Gastroesophageal sphincter (tissue), 3 donors: ENCODE measurements around the gene KRTAP3-2.

Experiments used
- POLR2AphosphoS5 ChIP-seq: sonication (generic); formaldehyde crosslinking; IDR thresholded peaks from one replicate; pipeline ENCODE4 v1.6.1; 2017; ENCODE audit warnings: antibody characterized with exemption
- TF ChIP-seq, protein P1 (sequence below), 4 experiments: fragments of 200-600 bp in 2 of 4; fragments of 450-650 bp in 2 of 4; sonication (generic) in 1 of 4; IDR thresholded peaks; one replicate each; pipeline ENCODE4 v1.5.1; 2017 to 2019; ENCODE audit warnings: antibody characterized with exemption in 4 of 4, mild to moderate bottlenecking in 2 of 4, moderate library complexity in 2 of 4

DNA sequence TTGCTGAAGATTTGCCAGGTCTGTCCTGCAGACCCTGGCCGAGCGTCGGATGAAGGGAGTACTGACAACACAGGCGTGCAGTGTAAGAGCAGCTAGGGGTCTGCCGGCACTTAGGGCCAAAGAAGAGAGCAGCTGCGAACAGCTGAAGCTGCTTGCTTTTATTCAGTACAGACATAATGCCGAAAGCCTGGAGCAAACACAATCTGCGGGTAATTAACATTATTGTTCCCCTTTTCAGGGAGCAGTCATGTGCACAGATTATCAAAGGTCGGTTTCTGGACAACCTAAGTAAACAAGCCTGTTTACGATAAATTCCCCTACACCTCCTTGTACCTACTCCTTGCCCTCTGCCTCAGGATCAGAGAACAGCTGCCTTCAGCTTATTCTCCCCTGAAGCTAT lies 50.3 kb downstream of the KRTAP3-2 start:
- TF ChIP-seq POLR2AphosphoS5 = no peak
- TF ChIP-seq, protein P1, sequence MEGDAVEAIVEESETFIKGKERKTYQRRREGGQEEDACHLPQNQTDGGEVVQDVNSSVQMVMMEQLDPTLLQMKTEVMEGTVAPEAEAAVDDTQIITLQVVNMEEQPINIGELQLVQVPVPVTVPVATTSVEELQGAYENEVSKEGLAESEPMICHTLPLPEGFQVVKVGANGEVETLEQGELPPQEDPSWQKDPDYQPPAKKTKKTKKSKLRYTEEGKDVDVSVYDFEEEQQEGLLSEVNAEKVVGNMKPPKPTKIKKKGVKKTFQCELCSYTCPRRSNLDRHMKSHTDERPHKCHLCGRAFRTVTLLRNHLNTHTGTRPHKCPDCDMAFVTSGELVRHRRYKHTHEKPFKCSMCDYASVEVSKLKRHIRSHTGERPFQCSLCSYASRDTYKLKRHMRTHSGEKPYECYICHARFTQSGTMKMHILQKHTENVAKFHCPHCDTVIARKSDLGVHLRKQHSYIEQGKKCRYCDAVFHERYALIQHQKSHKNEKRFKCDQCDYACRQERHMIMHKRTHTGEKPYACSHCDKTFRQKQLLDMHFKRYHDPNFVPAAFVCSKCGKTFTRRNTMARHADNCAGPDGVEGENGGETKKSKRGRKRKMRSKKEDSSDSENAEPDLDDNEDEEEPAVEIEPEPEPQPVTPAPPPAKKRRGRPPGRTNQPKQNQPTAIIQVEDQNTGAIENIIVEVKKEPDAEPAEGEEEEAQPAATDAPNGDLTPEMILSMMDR (IDR thresholded peaks at IDR 0.05) = no peak
